ENCODE results near the gene MCF2L.

MCF2L gene

GRCh38 chr13:112976526-112976925 lies 7.5 kb downstream of the MCF2L start:
- Histone ChIP-seq H3K27me3 (ENCODE audit: low read length) (no peaks in the 10 kb centered on the region), H2AFZ (ENCODE audit: low read depth, low read length, severe bottlenecking) (no peak overlapping the region), H3K4me3 (ENCODE audit: insufficient read depth, low read length, poor library complexity, severe bottlenecking) (no peak overlapping the region), H3K79me2 (ENCODE audit: insufficient read depth, low read length) (no peaks in the 10 kb centered on the region), H3K9me3 (ENCODE audit: insufficient read depth, low read length) (no peaks in the 10 kb centered on the region), H3K36me3 (ENCODE audit: low read length) (no peaks in the 10 kb centered on the region), H3K9me2 (replicated peaks; ENCODE audit: insufficient read depth, low read length) (no peaks in the 10 kb centered on the region), H3K27ac (ENCODE audit: low read depth, low read length) (no peak overlapping the region), H3K4me2 (ENCODE audit: low read depth, low read length, poor library complexity, severe bottlenecking) (no peak overlapping the region), H4K20me1 (ENCODE audit: low read depth, low read length) (no peaks in the 10 kb centered on the region), H3F3A (ENCODE audit: insufficient read depth) (no peaks in the 10 kb centered on the region), H3K9ac (ENCODE audit: low read length) (no peak overlapping the region)
- TF ChIP-seq EZH2phosphoT487 (conservative IDR thresholded peaks at IDR 0.05; ENCODE audit: low read length) = no peak

GRCh38 chr13:112977091-112977490 lies 8.1 kb downstream of the MCF2L start:
- no peak overlapping the region for H3K4me2 ChIP-seq (ENCODE audit: low read depth, low read length, poor library complexity, severe bottlenecking)
- H3K79me2 ChIP-seq (ENCODE audit: insufficient read depth, low read length) = no peaks in the 10 kb centered on the region
- H4K20me1 ChIP-seq (ENCODE audit: low read depth, low read length) = no peaks in the 10 kb centered on the region
- no peak overlapping the region for H3K9ac ChIP-seq (ENCODE audit: low read length)
- no peaks in the 10 kb centered on the region for H3F3A ChIP-seq (ENCODE audit: insufficient read depth)
- H3K27ac ChIP-seq (ENCODE audit: low read depth, low read length) = no peak overlapping the region
- no peaks in the 10 kb centered on the region for H3K36me3 ChIP-seq (ENCODE audit: low read length)
- TF ChIP-seq EZH2phosphoT487 (conservative IDR thresholded peaks at IDR 0.05; ENCODE audit: low read length) = no peak
- TF ChIP-seq, protein P1, sequence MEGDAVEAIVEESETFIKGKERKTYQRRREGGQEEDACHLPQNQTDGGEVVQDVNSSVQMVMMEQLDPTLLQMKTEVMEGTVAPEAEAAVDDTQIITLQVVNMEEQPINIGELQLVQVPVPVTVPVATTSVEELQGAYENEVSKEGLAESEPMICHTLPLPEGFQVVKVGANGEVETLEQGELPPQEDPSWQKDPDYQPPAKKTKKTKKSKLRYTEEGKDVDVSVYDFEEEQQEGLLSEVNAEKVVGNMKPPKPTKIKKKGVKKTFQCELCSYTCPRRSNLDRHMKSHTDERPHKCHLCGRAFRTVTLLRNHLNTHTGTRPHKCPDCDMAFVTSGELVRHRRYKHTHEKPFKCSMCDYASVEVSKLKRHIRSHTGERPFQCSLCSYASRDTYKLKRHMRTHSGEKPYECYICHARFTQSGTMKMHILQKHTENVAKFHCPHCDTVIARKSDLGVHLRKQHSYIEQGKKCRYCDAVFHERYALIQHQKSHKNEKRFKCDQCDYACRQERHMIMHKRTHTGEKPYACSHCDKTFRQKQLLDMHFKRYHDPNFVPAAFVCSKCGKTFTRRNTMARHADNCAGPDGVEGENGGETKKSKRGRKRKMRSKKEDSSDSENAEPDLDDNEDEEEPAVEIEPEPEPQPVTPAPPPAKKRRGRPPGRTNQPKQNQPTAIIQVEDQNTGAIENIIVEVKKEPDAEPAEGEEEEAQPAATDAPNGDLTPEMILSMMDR (IDR thresholded peaks at IDR 0.05; ENCODE audit: insufficient read depth, low read length, poor library complexity, severe bottlenecking) = no peak
- no peaks in the 10 kb centered on the region for H3K9me3 ChIP-seq (ENCODE audit: insufficient read depth, low read length)
- H3K4me3 ChIP-seq (ENCODE audit: insufficient read depth, low read length, poor library complexity, severe bottlenecking) = no peak overlapping the region
- H3K9me2 ChIP-seq (replicated peaks; ENCODE audit: insufficient read depth, low read length) = no peaks in the 10 kb centered on the region
- H2AFZ ChIP-seq (ENCODE audit: low read depth, low read length, severe bottlenecking) = no peak overlapping the region
- H3K27me3 ChIP-seq (ENCODE audit: low read length) = no peaks in the 10 kb centered on the region

DNA sequence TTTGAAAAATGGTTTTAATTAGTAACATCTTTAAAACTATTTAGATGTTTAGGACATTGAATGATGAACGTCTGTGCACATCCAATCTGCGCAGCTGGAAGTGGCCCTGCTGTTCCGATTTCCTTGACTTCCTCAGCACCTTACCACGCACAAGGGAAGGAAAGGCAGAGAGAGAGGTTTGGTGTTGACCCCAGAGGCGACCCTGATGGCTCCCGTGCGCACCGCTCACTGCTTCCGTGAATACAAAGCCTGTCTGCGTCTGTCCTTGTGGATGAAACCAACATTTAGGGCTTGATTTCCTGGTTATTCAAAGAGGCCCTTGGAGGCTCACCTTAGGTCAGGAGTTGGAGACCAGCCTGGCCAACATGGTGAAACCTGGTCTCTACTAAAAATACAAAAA lies 8.5 kb downstream of the MCF2L start:
- H3K4me3 ChIP-seq (ENCODE audit: insufficient read depth, low read length, poor library complexity, severe bottlenecking) = no peak overlapping the region
- H3K9me3 ChIP-seq (ENCODE audit: insufficient read depth, low read length) = no peaks in the 10 kb centered on the region
- no peaks in the 10 kb centered on the region for H3K36me3 ChIP-seq (ENCODE audit: low read length)
- no peaks in the 10 kb centered on the region for H4K20me1 ChIP-seq (ENCODE audit: low read depth, low read length)
- no peak overlapping the region for H3K4me2 ChIP-seq (ENCODE audit: low read depth, low read length, poor library complexity, severe bottlenecking)
- no peak overlapping the region for H2AFZ ChIP-seq (ENCODE audit: low read depth, low read length, severe bottlenecking)
- H3K27ac ChIP-seq (ENCODE audit: low read depth, low read length) = no peak overlapping the region
- no peaks in the 10 kb centered on the region for H3K79me2 ChIP-seq (ENCODE audit: insufficient read depth, low read length)
- H3K27me3 ChIP-seq (ENCODE audit: low read length) = no peaks in the 10 kb centered on the region
- no peaks in the 10 kb centered on the region for H3K9me2 ChIP-seq (replicated peaks; ENCODE audit: insufficient read depth, low read length)
- no peaks in the 10 kb centered on the region for H3F3A ChIP-seq (ENCODE audit: insufficient read depth)
- H3K9ac ChIP-seq (ENCODE audit: low read length) = no peak overlapping the region
- no peak for TF ChIP-seq EZH2phosphoT487 (conservative IDR thresholded peaks at IDR 0.05; ENCODE audit: low read length)
- TF ChIP-seq, protein P1 (IDR thresholded peaks at IDR 0.05; ENCODE audit: insufficient read depth, low read length, poor library complexity, severe bottlenecking) = no peak

- Histone ChIP-seq H3K36me3 (ENCODE audit: low read length) (no peaks in the 10 kb centered on the region), H3K27ac (ENCODE audit: low read depth, low read length) (no peak overlapping the region), H3K27me3 (ENCODE audit: low read length) (no peaks in the 10 kb centered on the region), H3K4me3 (ENCODE audit: insufficient read depth, low read length, poor library complexity, severe bottlenecking) (no peak overlapping the region), H3K9me3 (ENCODE audit: insufficient read depth, low read length) (no peaks in the 10 kb centered on the region), H2AFZ (ENCODE audit: low read depth, low read length, severe bottlenecking) (no peak overlapping the region), H3F3A (ENCODE audit: insufficient read depth) (no peaks in the 10 kb centered on the region), H3K9ac (ENCODE audit: low read length) (no peak overlapping the region), H3K79me2 (ENCODE audit: insufficient read depth, low read length) (no peaks in the 10 kb centered on the region), H4K20me1 (ENCODE audit: low read depth, low read length) (no peaks in the 10 kb centered on the region), H3K4me2 (ENCODE audit: low read depth, low read length, poor library complexity, severe bottlenecking) (no peak overlapping the region), H3K9me2 (replicated peaks; ENCODE audit: insufficient read depth, low read length) (no peaks in the 10 kb centered on the region)
- TF ChIP-seq, protein P1 (IDR thresholded peaks at IDR 0.05; ENCODE audit: insufficient read depth, low read length, poor library complexity, severe bottlenecking) = no peak
- TF ChIP-seq EZH2phosphoT487 (conservative IDR thresholded peaks at IDR 0.05; ENCODE audit: low read length) = no peak
These were observed 9.8 kb downstream of the MCF2L start for GRCh38 chr13:112978561-112979405.
